GM12878 (cell line): Measurements from ENCODE around the gene MSL2. TPM values are rescaled to one million over a fixed set of nuclear protein-coding genes. Genes with fewer than 3 reads are reported as not detected.

Experiments
- CBX3 ChIP-seq: fragments of 200-600 bp; sonication (generic); IDR thresholded peaks from 2 replicates; pipeline ENCODE4 v1.6.1; 2016; ENCODE audit warnings: low read depth, borderline replicate concordance
- CHD4 ChIP-seq: fragments of 200-600 bp; sonication (generic); IDR thresholded peaks from 2 replicates; pipeline ENCODE4 v1.6.1; 2016; ENCODE audit warnings: mild to moderate bottlenecking
- CREM ChIP-seq: IDR thresholded peaks from 2 replicates; pipeline ENCODE4 v1.6.1; 2014; ENCODE audit warnings: antibody characterized with exemption, low read depth
- HDAC2 ChIP-seq: fragments of 200-600 bp; sonication (generic); IDR thresholded peaks from 2 replicates; pipeline ENCODE4 v1.6.1; 2017
- KDM1A ChIP-seq: fragments of 200-600 bp; sonication (generic); IDR thresholded peaks from 2 replicates; pipeline ENCODE4 v1.6.1; 2016; ENCODE audit warnings: borderline replicate concordance
- NBN ChIP-seq: fragments of 450-650 bp; IDR thresholded peaks from 2 replicates; pipeline ENCODE4 v1.6.1; 2016
- PML ChIP-seq: IDR thresholded peaks from 2 replicates; pipeline ENCODE4 v1.6.1; 2012; ENCODE audit warnings: low read length, inconsistent platforms
- REST ChIP-seq: IDR thresholded peaks from 2 replicates; pipeline ENCODE4 v1.6.1; 2012; ENCODE audit warnings: mild to moderate bottlenecking, low read depth, low read length
- SMARCA5 ChIP-seq: fragments of 450-650 bp; IDR thresholded peaks from 2 replicates; pipeline ENCODE4 v1.6.1; 2017; ENCODE audit warnings: mild to moderate bottlenecking
- SREBF1 ChIP-seq: IDR thresholded peaks from 2 replicates; pipeline ENCODE4 v1.6.1; 2012; ENCODE audit warnings: mild to moderate bottlenecking, low read length
- STAT1 ChIP-seq: fragments of 450-650 bp; conservative IDR thresholded peaks from 2 replicates; pipeline ENCODE4 v1.6.1; 2014; ENCODE audit warnings: antibody characterized with exemption, mild to moderate bottlenecking
- TCF7 ChIP-seq: IDR thresholded peaks from 2 replicates; pipeline ENCODE4 v1.6.1; 2014; ENCODE audit warnings: antibody characterized with exemption, borderline replicate concordance
- ZNF207 ChIP-seq: fragments of 450-650 bp; IDR thresholded peaks from 2 replicates; pipeline ENCODE4 v1.6.1; 2014; ENCODE audit warnings: antibody characterized with exemption, mild to moderate bottlenecking, borderline replicate concordance
- polyA plus RNA-seq, 11 experiments: library from polyadenylated mRNA; depleted of rRNA in 4 of 11; unstranded in 6 of 11; stranded (reverse) in 5 of 11; fragments of >200 nt; fragmentation: Nextera tagmentation in 4 of 11; fragmentation: Illumina TruSeq in 1 of 11; extraction: Ambion mirVana in 4 of 11; extraction: Trizol in 1 of 11; gene quantifications; 1 replicate in 1 of 11; 2 replicates in 10 of 11; pipeline versions ENCODE4 v1.2.1 to v1.2.3, GENCODE V29; 2011 to 2016; ENCODE audit warnings: inconsistent platforms in 2 of 11, missing spikeins in 2 of 11, low read depth in 1 of 11
- total RNA-seq, 4 experiments: library from RNA; depleted of rRNA in 3 of 4; stranded (reverse); fragments of >200 nt in 3 of 4; fragmentation: Illumina TruSeq in 1 of 4; extraction: Trizol in 1 of 4; gene quantifications; 2 replicates each; pipeline versions ENCODE4 v1.2.1 to v1.2.3, GENCODE V29; 2013 to 2021

MSL2 gene
- total and polyA plus RNA-seq, 10 of the 15 experiments (the other 5 are each of a cell fraction or from before 2014, with no cell fraction given): 3.5 to 31.7 (median 10.5) TPM

GRCh38 chr3:136196401-136197158, 445 bp upstream of the MSL2 start (continued):
- TF ChIP-seq REST (peak; percentile 12; the same call in 1 of the 2 replicates), CHD4 (no peak), CBX3 (no peak), HDAC2 (0 out of 2 replicates have a peak, but pooled peaks have one; percentile 72), CREM (no peak; the same call in none of the 2 replicates), SREBF1 (no peak), PML (peak; percentile 86; the same call in 1 of the 2 replicates), NBN (peak; percentile 95; the same call in 1 of the 2 replicates), STAT1 (no peak), SMARCA5 (peak; percentile 82), TCF7 (no peak), KDM1A (no peak), ZNF207 (peak; percentile 87)
